ENCODE measurements around the gene WIZ.

The WIZ gene

GRCh38 chr19:15429825-15430467 lies 19.8 kb downstream of the WIZ start:
- Histone ChIP-seq H3K4me3 (ENCODE audit: low read length in 2 of 2) (no peak overlapping the region), H3K9me3 (ENCODE audit: control insufficient read depth in 2 of 2, low read length in 2 of 2) (no peaks in the 10 kb centered on the region), H3K27ac (ENCODE audit: low read depth in 2 of 2, low read length in 2 of 2) (no peak overlapping the region), H3K36me3 (ENCODE audit: control insufficient read depth in 2 of 2, insufficient read depth in 2 of 2, low read length in 2 of 2) (peaks cover 18 to 19% of the 10 kb centered on the region in 2 donors), H3K9ac (ENCODE audit: low read depth in 1 of 2, low read length in 2 of 2) (no peak overlapping the region), H3K4me1 (ENCODE audit: control insufficient read depth in 2 of 2, insufficient read depth in 2 of 2, low read length in 2 of 2) (peaks cover 12 to 22% of the 10 kb centered on the region in 2 donors), H3K27me3 (ENCODE audit: control insufficient read depth in 2 of 2, insufficient read depth in 2 of 2, low read length in 2 of 2) (no peaks in the 10 kb centered on the region)

- H3K4me3 ChIP-seq (ENCODE audit: low read length in 2 of 2), result no peak overlapping the region
- H3K9ac ChIP-seq (ENCODE audit: low read depth in 1 of 2, low read length in 2 of 2), result no peak overlapping the region
- H3K36me3 ChIP-seq (ENCODE audit: control insufficient read depth in 2 of 2, insufficient read depth in 2 of 2, low read length in 2 of 2), result peaks cover 21 to 23% of the 10 kb centered on the region in 2 donors
- H3K9me3 ChIP-seq (ENCODE audit: control insufficient read depth in 2 of 2, low read length in 2 of 2), result no peaks in the 10 kb centered on the region
- H3K4me1 ChIP-seq (ENCODE audit: control insufficient read depth in 2 of 2, insufficient read depth in 2 of 2, low read length in 2 of 2), result peaks cover 12 to 22% of the 10 kb centered on the region in 2 donors
- H3K27ac ChIP-seq (ENCODE audit: low read depth in 2 of 2, low read length in 2 of 2), result no peak overlapping the region
- H3K27me3 ChIP-seq (ENCODE audit: control insufficient read depth in 2 of 2, insufficient read depth in 2 of 2, low read length in 2 of 2), result no peaks in the 10 kb centered on the region
These were observed 20.6 kb downstream of the WIZ start for GRCh38 chr19:15428956-15429824.

DNA sequence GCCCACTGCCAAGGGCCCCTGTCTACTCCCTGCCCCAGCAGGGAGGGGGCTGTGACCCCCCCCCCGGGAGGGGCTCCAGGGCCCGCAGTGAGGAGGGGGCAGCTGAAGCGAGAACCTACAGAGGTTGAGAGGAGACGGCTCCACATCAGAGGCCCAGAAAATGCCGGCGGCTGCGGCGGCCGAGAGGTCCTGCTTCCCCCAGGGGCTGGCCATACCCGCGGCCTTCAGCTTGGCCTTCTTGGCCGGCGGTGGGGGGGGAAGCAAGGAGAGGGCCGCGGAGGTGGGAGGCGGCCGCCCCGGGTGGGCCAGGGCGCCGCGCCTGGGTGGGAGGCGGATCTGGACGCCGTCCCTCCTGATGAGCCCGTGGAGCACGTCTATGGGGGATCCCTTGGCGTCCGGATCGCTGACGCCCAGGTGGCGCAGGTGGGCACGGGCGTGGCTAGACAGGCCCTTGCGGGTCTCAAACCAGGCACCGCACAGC lies 21.7 kb downstream of the WIZ start:
- H3K36me3 ChIP-seq (ENCODE audit: control insufficient read depth in 2 of 2, insufficient read depth in 2 of 2, low read length in 2 of 2), result peaks cover 32 to 33% of the 10 kb centered on the region in 2 donors
- no peaks in the 10 kb centered on the region for H3K27me3 ChIP-seq (ENCODE audit: control insufficient read depth in 2 of 2, insufficient read depth in 2 of 2, low read length in 2 of 2)
- H3K4me3 ChIP-seq (ENCODE audit: low read length in 2 of 2), result no peak overlapping the region
- H3K9ac ChIP-seq (ENCODE audit: low read depth in 1 of 2, low read length in 2 of 2), result no peak overlapping the region
- H3K9me3 ChIP-seq (ENCODE audit: control insufficient read depth in 2 of 2, low read length in 2 of 2), result no peaks in the 10 kb centered on the region
- H3K27ac ChIP-seq (ENCODE audit: low read depth in 2 of 2, low read length in 2 of 2), result no peak overlapping the region
- H3K4me1 ChIP-seq (ENCODE audit: control insufficient read depth in 2 of 2, insufficient read depth in 2 of 2, low read length in 2 of 2), result peaks cover 12 to 16% of the 10 kb centered on the region in 2 donors

DNA sequence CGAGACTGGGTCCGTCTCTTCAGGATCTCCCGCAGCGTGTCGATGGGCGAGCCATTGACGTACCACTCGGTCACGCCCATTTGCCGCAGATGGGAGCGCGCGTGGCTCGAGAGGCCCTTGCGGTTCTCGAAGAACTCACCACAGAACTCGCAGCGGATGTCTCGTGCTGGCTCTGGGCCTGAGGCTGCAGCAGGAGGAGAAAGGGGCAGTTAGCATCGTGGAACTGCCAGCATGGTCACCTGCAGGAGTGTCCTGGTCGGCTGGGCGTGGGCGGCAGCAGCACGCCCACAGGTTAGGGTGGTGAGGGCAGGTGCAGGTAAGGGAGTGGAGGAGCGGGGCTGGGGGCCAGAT lies 22.4 kb downstream of the WIZ start:
- Histone ChIP-seq H3K4me1 (ENCODE audit: control insufficient read depth in 2 of 2, insufficient read depth in 2 of 2, low read length in 2 of 2) (peaks cover 12 to 16% of the 10 kb centered on the region in 2 donors), H3K27ac (ENCODE audit: low read depth in 2 of 2, low read length in 2 of 2) (no peak overlapping the region), H3K9ac (ENCODE audit: low read depth in 1 of 2, low read length in 2 of 2) (no peak overlapping the region), H3K27me3 (ENCODE audit: control insufficient read depth in 2 of 2, insufficient read depth in 2 of 2, low read length in 2 of 2) (no peaks in the 10 kb centered on the region), H3K9me3 (ENCODE audit: control insufficient read depth in 2 of 2, low read length in 2 of 2) (no peaks in the 10 kb centered on the region), H3K36me3 (ENCODE audit: control insufficient read depth in 2 of 2, insufficient read depth in 2 of 2, low read length in 2 of 2) (peaks cover 36 to 38% of the 10 kb centered on the region in 2 donors), H3K4me3 (ENCODE audit: low read length in 2 of 2) (no peak overlapping the region)

DNA sequence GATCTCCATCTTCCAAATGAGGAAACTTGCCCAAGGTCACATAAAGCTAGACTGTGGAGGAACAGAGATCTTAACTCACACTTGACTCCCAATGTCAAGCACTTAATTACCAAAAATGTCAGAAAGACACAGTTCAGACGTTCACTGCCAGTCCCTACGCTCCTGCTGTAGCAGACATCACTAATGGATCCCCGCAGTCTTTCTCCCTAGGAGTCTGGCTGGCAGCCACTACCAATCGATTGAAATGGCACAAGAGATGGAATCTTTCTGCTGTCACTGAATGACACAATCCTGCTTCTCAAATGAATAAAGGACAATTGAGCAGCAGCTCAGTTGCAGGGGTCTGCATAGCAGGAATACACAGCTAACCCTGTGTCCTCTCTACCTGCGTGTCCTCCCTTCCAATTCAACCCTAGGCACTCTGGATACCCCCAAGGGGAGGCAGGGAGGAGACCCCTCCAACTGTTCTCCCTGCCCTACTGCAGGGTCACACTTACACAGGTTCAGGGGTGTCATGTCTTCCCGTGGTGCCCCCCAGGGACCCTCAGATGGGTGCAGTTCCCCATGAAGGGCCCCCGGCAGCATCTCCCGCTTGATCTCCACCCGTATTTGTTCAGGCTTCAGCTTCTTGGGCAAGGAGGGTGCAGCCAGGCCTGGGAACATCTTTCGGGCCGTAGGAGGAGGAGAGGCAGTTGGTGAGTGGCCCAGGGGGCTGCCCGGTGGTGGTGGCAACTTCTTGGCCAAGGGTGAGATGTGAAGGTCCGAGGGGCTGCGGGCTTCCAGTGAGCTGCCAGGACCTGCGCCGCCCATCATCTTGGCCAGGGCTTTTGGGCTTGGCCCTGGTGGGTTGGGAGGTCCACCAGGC lies 23.0 kb downstream of the WIZ start:
- no peak overlapping the region for H3K9ac ChIP-seq (ENCODE audit: low read depth in 1 of 2, low read length in 2 of 2)
- no peak overlapping the region for H3K27ac ChIP-seq (ENCODE audit: low read depth in 2 of 2, low read length in 2 of 2)
- no peaks in the 10 kb centered on the region for H3K9me3 ChIP-seq (ENCODE audit: control insufficient read depth in 2 of 2, low read length in 2 of 2)
- peaks cover 10 to 12% of the 10 kb centered on the region in 2 donors for H3K4me1 ChIP-seq (ENCODE audit: control insufficient read depth in 2 of 2, insufficient read depth in 2 of 2, low read length in 2 of 2)
- H3K36me3 ChIP-seq (ENCODE audit: control insufficient read depth in 2 of 2, insufficient read depth in 2 of 2, low read length in 2 of 2), result peaks cover 36 to 38% of the 10 kb centered on the region in 2 donors
- no peaks in the 10 kb centered on the region for H3K27me3 ChIP-seq (ENCODE audit: control insufficient read depth in 2 of 2, insufficient read depth in 2 of 2, low read length in 2 of 2)
- H3K4me3 ChIP-seq (ENCODE audit: low read length in 2 of 2), result no peak overlapping the region

GRCh38 chr19:15425321-15425950 lies 24.3 kb downstream of the WIZ start:
- Histone ChIP-seq H3K36me3 (ENCODE audit: control insufficient read depth in 2 of 2, insufficient read depth in 2 of 2, low read length in 2 of 2) (peaks cover 36 to 38% of the 10 kb centered on the region in 2 donors), H3K4me1 (ENCODE audit: control insufficient read depth in 2 of 2, insufficient read depth in 2 of 2, low read length in 2 of 2) (no peaks in the 10 kb centered on the region), H3K9me3 (ENCODE audit: control insufficient read depth in 2 of 2, low read length in 2 of 2) (no peaks in the 10 kb centered on the region), H3K27me3 (ENCODE audit: control insufficient read depth in 2 of 2, insufficient read depth in 2 of 2, low read length in 2 of 2) (no peaks in the 10 kb centered on the region), H3K9ac (ENCODE audit: low read depth in 1 of 2, low read length in 2 of 2) (no peak overlapping the region), H3K4me3 (ENCODE audit: low read length in 2 of 2) (no peak overlapping the region), H3K27ac (ENCODE audit: low read depth in 2 of 2, low read length in 2 of 2) (no peak overlapping the region)

DNA sequence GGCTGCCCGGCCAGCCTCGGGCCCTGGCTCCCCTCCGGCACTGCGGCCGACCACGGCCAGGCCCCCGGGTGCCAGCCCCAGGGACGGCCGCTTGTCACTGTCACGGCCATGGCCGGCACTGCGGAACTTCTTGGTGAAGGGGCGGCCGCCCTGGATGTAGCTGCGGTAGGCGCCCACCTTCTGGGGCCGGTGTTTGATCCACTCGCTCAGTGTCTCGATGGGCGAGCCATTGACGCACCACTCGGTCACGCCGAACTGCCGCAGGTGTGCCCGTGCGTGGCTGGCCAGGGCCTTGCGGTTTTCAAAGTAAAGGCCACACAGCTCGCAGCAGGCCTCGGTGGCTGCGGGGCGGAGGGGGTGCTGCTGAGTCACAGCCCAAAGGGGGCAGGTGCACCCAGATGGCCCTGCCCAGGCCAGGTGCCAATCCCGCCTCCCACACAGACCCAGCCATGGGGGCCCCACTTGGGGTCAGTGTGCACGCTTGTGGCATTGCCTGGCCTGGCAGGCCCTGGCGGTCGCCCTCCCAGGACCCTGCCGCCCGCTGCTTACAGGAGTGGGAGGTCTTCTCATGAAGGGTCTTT lies 25.0 kb downstream of the WIZ start:
- no peaks in the 10 kb centered on the region for H3K9me3 ChIP-seq (ENCODE audit: control insufficient read depth in 2 of 2, low read length in 2 of 2)

GRCh38 chr19:15424121-15424520 lies 25.6 kb downstream of the WIZ start:
- no peaks in the 10 kb centered on the region for H3K9me3 ChIP-seq (ENCODE audit: control insufficient read depth in 2 of 2, low read length in 2 of 2)
- no peaks in the 10 kb centered on the region for H3K27me3 ChIP-seq (ENCODE audit: control insufficient read depth in 2 of 2, insufficient read depth in 2 of 2, low read length in 2 of 2)
- H3K27ac ChIP-seq (ENCODE audit: low read depth in 2 of 2, low read length in 2 of 2), result no peak overlapping the region
- H3K36me3 ChIP-seq (ENCODE audit: control insufficient read depth in 2 of 2, insufficient read depth in 2 of 2, low read length in 2 of 2), result peaks cover 36 to 38% of the 10 kb centered on the region in 2 donors
- H3K4me1 ChIP-seq (ENCODE audit: control insufficient read depth in 2 of 2, insufficient read depth in 2 of 2, low read length in 2 of 2), result peaks cover 0 to 7% of the 10 kb centered on the region in 2 donors
- H3K4me3 ChIP-seq (ENCODE audit: low read length in 2 of 2), result no peak overlapping the region
- no peak overlapping the region for H3K9ac ChIP-seq (ENCODE audit: low read depth in 1 of 2, low read length in 2 of 2)

More for the DNA sequence above, 25.0 kb downstream of the WIZ start:
- Histone ChIP-seq H3K27me3 (ENCODE audit: control insufficient read depth in 2 of 2, insufficient read depth in 2 of 2, low read length in 2 of 2) (no peaks in the 10 kb centered on the region), H3K4me1 (ENCODE audit: control insufficient read depth in 2 of 2, insufficient read depth in 2 of 2, low read length in 2 of 2) (peaks cover 0 to under 1% of the 10 kb centered on the region in 2 donors), H3K36me3 (ENCODE audit: control insufficient read depth in 2 of 2, insufficient read depth in 2 of 2, low read length in 2 of 2) (peaks cover 36 to 38% of the 10 kb centered on the region in 2 donors), H3K27ac (ENCODE audit: low read depth in 2 of 2, low read length in 2 of 2) (no peak overlapping the region), H3K9ac (ENCODE audit: low read depth in 1 of 2, low read length in 2 of 2) (no peak overlapping the region), H3K4me3 (ENCODE audit: low read length in 2 of 2) (no peak overlapping the region)

DNA sequence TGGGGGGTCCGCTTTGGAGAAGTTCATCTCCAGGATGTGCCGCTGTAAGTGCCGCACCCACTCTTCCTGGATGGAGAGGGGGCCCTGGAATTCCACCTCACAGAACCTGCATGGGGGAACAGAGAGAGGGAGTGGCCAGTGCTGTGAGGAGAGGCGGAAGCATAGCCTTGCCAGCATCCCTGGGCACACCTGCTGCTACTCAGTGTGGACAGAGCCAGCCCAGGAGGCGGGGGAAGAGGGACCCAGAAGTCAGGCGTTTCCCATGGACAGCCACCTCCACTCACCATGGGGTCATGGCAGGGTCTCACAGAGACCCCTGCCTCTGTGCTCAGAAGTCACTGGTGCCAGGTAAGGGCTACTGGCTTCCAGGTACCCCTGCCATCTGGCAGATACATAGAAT lies 26.6 kb downstream of the WIZ start:
- Histone ChIP-seq H3K27ac (ENCODE audit: low read depth in 2 of 2, low read length in 2 of 2) (peak overlapping the region in 1 of 2 donors; percentile 1), H3K27me3 (ENCODE audit: control insufficient read depth in 2 of 2, insufficient read depth in 2 of 2, low read length in 2 of 2) (no peaks in the 10 kb centered on the region), H3K4me3 (ENCODE audit: low read length in 2 of 2) (no peak overlapping the region), H3K9me3 (ENCODE audit: control insufficient read depth in 2 of 2, low read length in 2 of 2) (no peaks in the 10 kb centered on the region), H3K4me1 (ENCODE audit: control insufficient read depth in 2 of 2, insufficient read depth in 2 of 2, low read length in 2 of 2) (peaks cover under 1 to 7% of the 10 kb centered on the region in 2 donors), H3K36me3 (ENCODE audit: control insufficient read depth in 2 of 2, insufficient read depth in 2 of 2, low read length in 2 of 2) (peaks cover 36 to 38% of the 10 kb centered on the region in 2 donors), H3K9ac (ENCODE audit: low read depth in 1 of 2, low read length in 2 of 2) (no peak overlapping the region)
